Stimulated activated naive CD8-positive, alpha-beta T cell treated with anti-CD3 and anti-CD28 coated beads, Interleukin-15, Interleukin-2, amounts not matched to agents 100 ng/mL and 50 ng/mL, for 24 hours (primary cell): ENCODE measurements around the gene TXNDC9.
"Not testable (repeated sequence)": the region's sequence is repeated elsewhere in the genome, so short reads cannot be mapped to it uniquely, and the experiment has no call there.

Experiments
- H3K27ac Mint-ChIP-seq: one replicate; pipeline ENCODE4 v1.8.0; 2021; ENCODE audit warnings: mild to moderate bottlenecking, mixed read lengths
- H3K27me3 Mint-ChIP-seq: one replicate; pipeline ENCODE4 v1.8.0; 2021; ENCODE audit warnings: mixed read lengths
- H3K36me3 Mint-ChIP-seq: one replicate; pipeline ENCODE4 v1.8.0; 2021; ENCODE audit warnings: low read depth, mixed read lengths
- H3K4me1 Mint-ChIP-seq: one replicate; pipeline ENCODE4 v1.8.0; 2021; ENCODE audit warnings: low read depth, mixed read lengths
- H3K4me3 Mint-ChIP-seq: one replicate; pipeline ENCODE4 v1.8.0; 2021; ENCODE audit warnings: mild to moderate bottlenecking, mixed read lengths
- H3K9me3 Mint-ChIP-seq: one replicate; pipeline ENCODE4 v1.8.0; 2021; ENCODE audit warnings: mixed read lengths

Gene TXNDC9

GRCh38 chr2:99278793-99279291, 57.3 kb downstream of the TXNDC9 start:
- no peak overlapping the region for H3K4me3 Mint-ChIP-seq
- H3K27ac Mint-ChIP-seq, result no peak overlapping the region
- no peaks in the 10 kb centered on the region for H3K4me1 Mint-ChIP-seq
- peaks cover 7% of the 10 kb centered on the region for H3K9me3 Mint-ChIP-seq
- H3K27me3 Mint-ChIP-seq, result no peaks in the 10 kb centered on the region
- H3K36me3 Mint-ChIP-seq, result peaks cover 31% of the 10 kb centered on the region

- not testable (repeated sequence) for H3K27ac Mint-ChIP-seq, H3K27me3 Mint-ChIP-seq, H3K4me3 Mint-ChIP-seq, H3K4me1 Mint-ChIP-seq, H3K9me3 Mint-ChIP-seq
- H3K36me3 Mint-ChIP-seq, result peaks cover 31% of the 10 kb centered on the region
These were observed 57.9 kb downstream of the TXNDC9 start for GRCh38 chr2:99278195-99278765.

GRCh38 chr2:99275882-99276281, 60.3 kb downstream of the TXNDC9 start:
- H3K27ac Mint-ChIP-seq, result no peak overlapping the region
- H3K27me3 Mint-ChIP-seq, result no peaks in the 10 kb centered on the region
- no peak overlapping the region for H3K4me3 Mint-ChIP-seq
- H3K9me3 Mint-ChIP-seq, result peaks cover 20% of the 10 kb centered on the region
- peaks cover 25% of the 10 kb centered on the region for H3K36me3 Mint-ChIP-seq
- no peaks in the 10 kb centered on the region for H3K4me1 Mint-ChIP-seq
